HG02571 (cell line): ENCODE measurements around the gene SULT1E1.

ENCODE experiments used
- ATAC-seq: cut with Tn5 transposase; IDR thresholded peaks from one replicate; pipeline ENCODE4 v1.9.1; 2021; ENCODE audit warnings: mild to moderate bottlenecking, moderate library complexity; ENCODE audit not compliant: unreplicated experiment

SULT1E1 gene

DNA sequence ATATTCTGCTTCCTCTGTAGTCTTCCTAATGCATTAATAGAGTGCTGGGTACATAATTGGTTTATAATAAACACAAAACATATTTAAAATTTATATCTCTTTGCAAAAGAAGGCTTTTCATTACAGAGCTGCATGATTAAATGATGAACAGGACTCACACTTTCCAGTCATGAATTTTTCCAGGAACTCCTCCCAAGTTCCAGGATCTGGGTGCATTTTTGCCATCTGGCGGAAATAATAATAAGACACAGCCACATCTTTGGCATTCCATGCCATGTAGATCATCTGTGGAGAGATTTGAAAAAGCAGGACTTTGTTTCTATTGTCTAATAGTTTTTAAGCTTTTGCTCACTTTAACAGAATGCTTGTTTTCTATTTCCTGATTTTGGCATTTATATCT lies 59.3 kb downstream of the SULT1E1 start:
- ATAC-seq: no peak

GRCh38 chr4:69799337-69799736 lies 60.6 kb downstream of the SULT1E1 start:
- no peak for ATAC-seq

DNA sequence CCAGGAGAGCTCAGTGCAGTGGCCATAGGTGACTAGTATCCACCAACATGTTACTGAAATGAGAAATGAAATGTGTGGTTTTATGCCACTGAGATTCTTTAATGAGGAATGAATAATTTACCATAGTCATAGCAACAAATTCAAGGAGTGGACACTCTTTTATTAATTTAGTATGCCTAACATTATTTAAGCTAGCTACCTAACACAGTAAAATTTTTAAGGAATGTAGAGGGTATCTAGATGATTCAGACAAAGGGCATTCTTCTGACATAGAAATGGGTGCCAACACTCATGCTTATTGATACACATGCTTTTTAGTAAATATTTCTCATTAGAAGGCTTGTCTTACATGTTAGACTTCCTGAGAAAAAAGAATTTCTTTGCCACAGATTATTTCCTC lies 66.2 kb downstream of the SULT1E1 start:
- no peak for ATAC-seq
